GM10266 (cell line): ENCODE results near the gene FAM47E.

Source experiments
- DNase-seq: peaks from one replicate; pipeline ENCODE4 v3.0.0; 2012; ENCODE audit errors: extremely low spot score
- TF ChIP-seq, protein P1 (sequence below): IDR thresholded peaks from 2 replicates; pipeline ENCODE4 v1.5.1; 2012; ENCODE audit warnings: mild to moderate bottlenecking, low read depth; ENCODE audit not compliant: control insufficient read depth, insufficient read depth; ENCODE audit errors: missing control alignments

The FAM47E gene, protein sequence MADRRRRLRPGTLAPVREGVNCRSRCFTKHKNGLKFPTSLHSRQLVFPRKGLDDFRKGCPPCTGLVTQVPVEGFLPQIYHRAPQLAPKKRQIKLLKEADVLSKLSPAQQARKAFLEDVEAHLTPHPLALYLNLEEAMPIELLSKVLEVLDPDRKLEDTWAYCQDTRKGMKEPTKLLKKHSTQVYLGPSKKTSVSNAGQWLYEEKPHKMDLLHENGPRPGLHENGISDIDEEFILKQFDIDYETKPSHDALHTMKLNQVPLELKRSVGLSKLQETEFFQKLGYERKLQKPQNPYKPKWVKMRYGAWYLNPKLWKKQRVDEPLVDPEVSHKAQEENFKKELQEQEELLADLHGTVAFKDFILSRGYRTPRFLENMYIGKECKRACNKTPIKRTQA

GRCh38 chr4:76251441-76252270 lies at the start of gene FAM47E:
FAM47E (plus strand) TSS chr4:76251721; CDS start chr4:76251747, 26 bp downstream.
- peak; percentile 35 for DNase-seq
- TF ChIP-seq, protein P1, sequence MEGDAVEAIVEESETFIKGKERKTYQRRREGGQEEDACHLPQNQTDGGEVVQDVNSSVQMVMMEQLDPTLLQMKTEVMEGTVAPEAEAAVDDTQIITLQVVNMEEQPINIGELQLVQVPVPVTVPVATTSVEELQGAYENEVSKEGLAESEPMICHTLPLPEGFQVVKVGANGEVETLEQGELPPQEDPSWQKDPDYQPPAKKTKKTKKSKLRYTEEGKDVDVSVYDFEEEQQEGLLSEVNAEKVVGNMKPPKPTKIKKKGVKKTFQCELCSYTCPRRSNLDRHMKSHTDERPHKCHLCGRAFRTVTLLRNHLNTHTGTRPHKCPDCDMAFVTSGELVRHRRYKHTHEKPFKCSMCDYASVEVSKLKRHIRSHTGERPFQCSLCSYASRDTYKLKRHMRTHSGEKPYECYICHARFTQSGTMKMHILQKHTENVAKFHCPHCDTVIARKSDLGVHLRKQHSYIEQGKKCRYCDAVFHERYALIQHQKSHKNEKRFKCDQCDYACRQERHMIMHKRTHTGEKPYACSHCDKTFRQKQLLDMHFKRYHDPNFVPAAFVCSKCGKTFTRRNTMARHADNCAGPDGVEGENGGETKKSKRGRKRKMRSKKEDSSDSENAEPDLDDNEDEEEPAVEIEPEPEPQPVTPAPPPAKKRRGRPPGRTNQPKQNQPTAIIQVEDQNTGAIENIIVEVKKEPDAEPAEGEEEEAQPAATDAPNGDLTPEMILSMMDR: peak; percentile 42

DNA sequence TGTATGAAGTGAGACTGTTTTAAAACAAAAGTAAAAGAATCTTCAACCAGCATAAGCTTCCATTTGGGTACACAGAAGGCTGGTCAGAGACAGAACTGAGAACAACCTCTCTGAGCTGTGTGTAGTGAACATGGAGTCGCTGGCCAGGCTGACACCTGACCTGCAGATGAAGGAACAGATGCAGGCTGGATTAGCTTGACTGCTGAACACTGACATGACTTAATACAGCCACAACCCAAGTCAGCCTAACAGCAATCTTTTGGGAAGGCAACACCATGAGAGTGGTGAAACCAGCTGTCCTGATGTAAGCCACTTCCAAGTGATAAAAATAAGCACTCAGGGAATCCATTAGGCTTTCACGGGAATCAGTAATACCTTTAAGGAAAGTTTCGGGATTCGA lies 48.0 kb upstream of the FAM47E start:
- no peak for DNase-seq
- TF ChIP-seq, protein P1: no peak

DNA sequence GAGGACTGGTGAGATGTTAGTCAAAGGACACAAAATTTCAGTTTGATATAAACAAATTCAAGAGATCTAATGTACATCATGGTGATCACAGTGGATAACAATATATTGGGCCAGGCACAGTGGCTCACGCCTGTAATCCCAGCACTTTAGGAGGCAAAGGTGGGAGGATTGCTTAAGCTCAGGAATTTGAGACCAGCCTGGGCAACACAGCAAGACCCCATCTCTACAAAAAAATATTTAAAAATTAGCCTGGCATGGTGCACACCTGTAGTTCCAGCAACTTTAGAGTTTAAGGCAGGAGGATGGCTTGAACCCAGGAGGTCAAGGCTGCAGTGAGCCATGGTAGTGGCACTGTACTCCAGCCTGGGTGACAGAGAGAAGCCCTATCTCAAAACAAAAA lies 46.6 kb upstream of the FAM47E start:
- no peak for DNase-seq
- TF ChIP-seq, protein P1: no peak

GRCh38 chr4:76205476-76205875 lies 46.0 kb upstream of the FAM47E start:
- DNase-seq: no peak
- TF ChIP-seq, protein P1: no peak

DNA sequence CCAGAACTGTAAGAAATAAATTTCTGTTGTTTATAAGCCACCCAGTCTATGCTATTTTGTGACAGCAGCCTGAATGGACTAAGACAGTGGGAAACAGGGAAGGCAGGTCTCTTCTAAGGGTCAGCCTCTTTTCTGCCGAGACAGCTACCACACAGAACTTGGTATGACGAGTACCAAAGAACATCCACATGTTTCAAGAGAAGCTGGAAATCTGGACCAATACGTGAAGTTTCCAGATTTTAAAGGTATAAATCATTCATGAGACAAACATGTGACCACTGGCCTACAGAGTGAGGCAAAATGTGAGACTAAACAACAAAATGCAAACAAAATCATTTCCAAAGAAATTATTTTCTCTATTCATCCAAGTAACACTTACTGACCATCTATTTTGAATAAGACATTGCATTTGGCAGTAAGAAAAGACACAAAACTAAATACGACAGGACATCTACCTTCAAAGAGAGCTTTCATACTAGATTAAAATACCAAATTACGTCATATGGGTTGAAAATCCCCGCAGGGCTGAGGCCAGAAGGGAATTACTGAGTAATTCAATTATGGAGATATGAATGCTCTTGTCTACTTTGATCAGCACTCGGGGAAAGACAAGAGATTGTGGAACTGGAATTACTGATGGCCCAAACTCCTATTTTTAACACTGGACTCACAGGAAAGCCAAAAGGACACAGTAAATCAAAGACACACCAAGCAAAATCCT lies 45.1 kb upstream of the FAM47E start:
- TF ChIP-seq, protein P1: no peak
- no peak for DNase-seq

DNA sequence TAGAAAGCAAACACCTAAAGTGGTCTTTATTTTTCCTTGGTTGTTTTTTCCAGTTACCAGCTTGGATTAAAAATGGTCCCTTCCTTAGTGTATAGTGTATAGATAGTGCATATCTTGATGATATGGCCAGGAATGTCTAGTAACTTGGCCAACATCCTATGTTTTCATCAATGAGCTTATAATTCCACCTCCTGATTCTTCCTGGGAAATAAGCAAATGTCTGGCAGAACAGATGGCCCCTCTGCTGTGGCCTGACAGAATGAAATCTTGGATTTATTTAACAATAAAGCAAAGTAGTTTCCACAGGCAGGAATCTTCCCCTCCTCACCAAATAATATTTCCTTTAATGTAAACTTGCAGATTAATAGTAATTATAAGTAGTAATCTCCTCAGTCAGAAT lies 44.0 kb upstream of the FAM47E start:
- TF ChIP-seq, protein P1: no peak
- DNase-seq: no peak
